ENCODE results near the gene KCNQ1.

The KCNQ1 gene

DNA sequence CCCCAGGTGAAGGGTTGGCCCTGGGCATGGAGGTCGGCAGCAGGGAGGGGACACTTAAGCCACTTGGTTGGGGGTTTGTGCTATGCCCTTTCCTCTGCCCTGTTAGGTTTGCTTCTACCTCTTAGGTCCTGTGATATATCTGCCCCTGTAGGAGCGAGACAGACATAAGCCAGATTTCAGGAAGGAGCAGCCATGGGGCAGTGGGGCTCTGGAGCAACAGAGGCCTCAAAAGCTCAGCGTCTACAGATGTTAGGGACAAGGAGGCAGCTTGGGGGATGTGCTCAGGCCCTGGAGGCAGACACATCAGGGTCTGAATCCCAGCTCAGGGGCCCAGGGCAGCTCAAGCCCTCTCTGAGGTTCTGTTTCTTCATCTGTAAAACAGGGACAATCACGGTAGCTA, 282.2 kb downstream of the KCNQ1 start:
- TF ChIP-seq, protein P1, sequence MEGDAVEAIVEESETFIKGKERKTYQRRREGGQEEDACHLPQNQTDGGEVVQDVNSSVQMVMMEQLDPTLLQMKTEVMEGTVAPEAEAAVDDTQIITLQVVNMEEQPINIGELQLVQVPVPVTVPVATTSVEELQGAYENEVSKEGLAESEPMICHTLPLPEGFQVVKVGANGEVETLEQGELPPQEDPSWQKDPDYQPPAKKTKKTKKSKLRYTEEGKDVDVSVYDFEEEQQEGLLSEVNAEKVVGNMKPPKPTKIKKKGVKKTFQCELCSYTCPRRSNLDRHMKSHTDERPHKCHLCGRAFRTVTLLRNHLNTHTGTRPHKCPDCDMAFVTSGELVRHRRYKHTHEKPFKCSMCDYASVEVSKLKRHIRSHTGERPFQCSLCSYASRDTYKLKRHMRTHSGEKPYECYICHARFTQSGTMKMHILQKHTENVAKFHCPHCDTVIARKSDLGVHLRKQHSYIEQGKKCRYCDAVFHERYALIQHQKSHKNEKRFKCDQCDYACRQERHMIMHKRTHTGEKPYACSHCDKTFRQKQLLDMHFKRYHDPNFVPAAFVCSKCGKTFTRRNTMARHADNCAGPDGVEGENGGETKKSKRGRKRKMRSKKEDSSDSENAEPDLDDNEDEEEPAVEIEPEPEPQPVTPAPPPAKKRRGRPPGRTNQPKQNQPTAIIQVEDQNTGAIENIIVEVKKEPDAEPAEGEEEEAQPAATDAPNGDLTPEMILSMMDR (IDR thresholded peaks at IDR 0.05; ENCODE audit: low read depth, low read length), result no peak

DNA sequence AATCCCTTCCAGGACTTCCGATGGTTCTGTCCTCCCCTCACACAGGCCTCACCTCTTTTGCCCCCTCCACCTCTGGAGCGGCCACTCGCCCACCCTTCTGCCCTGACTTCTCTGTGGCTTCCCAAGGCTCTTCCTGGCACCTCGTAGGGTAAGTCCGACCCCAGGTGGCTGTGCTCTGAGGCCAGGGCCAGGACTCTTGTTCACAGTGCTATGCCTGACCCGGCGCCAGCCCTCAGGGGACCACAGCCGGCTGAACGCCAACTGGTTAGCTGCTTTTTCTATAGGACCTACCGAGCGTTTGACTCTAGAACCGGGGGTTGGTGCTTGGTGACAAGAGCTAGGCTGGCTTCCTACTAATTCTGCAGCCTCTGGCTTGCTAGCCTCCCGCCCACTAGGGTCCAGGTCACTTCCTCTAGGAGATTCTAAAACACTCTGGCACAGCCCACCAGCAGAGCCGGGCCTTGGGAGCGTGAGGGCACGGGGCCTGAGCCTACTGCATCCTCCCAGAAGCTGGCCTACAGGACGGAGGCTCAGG, 283.4 kb downstream of the KCNQ1 start:
- DNase-seq (ENCODE audit: extremely low read depth, low read depth), result no peak
- TF ChIP-seq, protein P1 (IDR thresholded peaks at IDR 0.05; ENCODE audit: low read depth, low read length), result no peak

More for the DNA sequence above, 282.2 kb downstream of the KCNQ1 start:
- no peak for DNase-seq (ENCODE audit: extremely low read depth, low read depth)

DNA sequence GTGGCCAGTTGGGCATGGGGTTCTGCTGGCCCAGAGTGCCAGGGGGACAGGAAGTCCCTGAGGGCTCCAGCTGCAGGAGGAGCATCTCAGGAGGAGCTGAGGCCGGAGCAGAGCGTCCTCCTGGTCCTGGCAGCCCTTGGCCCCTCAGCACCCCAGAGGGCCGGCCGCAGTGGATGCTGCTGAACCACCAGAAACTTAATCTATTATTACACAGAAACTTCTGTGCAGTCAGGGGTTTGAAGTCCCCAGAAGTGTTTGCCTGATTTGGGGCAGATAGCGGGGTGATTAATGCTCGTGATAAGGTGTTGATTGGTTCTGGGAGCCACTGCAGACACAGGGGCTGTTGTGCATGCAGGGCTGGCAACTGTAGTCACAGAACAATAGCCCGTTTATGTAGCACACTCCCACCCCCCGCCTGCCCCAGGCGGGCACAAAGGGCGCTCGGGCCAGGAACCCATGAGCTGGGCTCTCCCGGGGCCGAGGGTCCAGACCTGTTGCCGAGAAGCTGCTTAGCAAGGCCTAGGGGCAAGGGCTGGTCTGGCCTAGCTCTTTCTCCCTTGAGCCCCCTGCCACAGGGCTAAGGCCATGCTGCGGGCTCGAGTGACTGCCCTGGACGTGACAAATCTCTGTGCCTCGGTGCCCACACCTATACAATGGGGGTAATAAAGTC, 284.0 kb downstream of the KCNQ1 start:
- no peak for DNase-seq (ENCODE audit: extremely low read depth, low read depth)
- TF ChIP-seq, protein P1 (IDR thresholded peaks at IDR 0.05; ENCODE audit: low read depth, low read length), result no peak

DNA sequence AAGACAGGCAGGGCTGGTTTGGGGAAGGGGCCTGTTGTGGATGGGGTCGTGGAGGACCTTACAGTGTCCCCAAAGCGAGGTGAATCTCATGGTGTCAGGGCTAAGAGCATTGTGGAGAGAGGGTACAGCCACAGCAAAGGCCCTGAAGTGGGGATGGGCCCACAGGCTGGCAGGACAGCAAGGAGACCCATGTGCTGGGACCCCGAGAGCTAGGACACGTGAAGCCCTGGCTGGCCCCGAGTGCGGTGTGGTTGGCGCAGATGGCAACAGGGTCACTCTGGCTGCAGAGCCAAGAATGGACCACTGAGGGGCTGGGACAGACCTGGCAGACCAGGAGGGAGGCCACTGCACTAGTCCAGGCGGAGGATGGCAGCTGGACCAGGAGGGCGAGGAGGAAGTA, 285.0 kb downstream of the KCNQ1 start:
- DNase-seq (ENCODE audit: extremely low read depth, low read depth), result no peak
- TF ChIP-seq, protein P1 (IDR thresholded peaks at IDR 0.05; ENCODE audit: low read depth, low read length), result no peak

DNA sequence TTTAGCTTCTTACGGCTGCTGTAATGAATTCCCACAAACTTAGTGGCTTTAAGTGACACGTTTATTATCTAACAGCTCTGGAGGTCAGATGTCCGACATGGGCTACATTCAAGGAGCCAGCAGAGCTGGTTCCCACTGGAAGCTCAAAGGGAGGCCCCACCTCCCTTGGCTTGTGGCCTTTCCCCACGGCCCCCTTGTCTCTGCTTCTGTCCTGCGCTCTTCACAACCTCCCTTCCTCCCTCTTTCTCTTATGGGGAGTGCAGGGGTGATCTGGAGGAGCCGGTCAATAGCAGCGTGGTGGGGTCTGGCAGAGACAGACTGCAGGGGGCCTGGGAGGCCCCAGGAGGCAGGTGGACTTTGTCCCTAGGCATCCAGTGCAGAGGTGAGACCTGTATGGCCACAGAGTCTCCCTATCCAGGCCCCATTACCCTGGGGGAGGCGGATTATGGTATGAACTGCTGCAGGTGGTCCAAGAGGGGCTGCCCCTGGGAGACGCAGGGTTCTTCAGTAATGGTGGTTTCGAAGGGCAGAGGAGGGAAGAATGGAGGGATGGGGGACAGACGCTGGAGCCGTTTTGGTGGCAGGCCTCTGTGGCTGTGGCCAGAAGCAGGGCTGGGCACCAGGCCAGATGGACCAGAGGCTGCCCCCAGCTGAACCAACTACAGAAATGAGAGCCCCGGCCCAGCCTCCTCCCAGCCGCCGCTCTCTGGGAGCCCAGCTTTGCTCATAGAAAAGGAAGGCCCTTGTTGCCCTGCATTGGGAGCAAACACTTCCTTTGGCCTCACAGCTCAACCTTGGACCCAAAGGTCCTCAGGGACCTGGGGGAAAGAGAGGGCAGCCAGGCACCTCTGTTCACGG, 285.7 kb downstream of the KCNQ1 start:
- TF ChIP-seq, protein P1 (IDR thresholded peaks at IDR 0.05; ENCODE audit: low read depth, low read length), result no peak
- no peak for DNase-seq (ENCODE audit: extremely low read depth, low read depth)

DNA sequence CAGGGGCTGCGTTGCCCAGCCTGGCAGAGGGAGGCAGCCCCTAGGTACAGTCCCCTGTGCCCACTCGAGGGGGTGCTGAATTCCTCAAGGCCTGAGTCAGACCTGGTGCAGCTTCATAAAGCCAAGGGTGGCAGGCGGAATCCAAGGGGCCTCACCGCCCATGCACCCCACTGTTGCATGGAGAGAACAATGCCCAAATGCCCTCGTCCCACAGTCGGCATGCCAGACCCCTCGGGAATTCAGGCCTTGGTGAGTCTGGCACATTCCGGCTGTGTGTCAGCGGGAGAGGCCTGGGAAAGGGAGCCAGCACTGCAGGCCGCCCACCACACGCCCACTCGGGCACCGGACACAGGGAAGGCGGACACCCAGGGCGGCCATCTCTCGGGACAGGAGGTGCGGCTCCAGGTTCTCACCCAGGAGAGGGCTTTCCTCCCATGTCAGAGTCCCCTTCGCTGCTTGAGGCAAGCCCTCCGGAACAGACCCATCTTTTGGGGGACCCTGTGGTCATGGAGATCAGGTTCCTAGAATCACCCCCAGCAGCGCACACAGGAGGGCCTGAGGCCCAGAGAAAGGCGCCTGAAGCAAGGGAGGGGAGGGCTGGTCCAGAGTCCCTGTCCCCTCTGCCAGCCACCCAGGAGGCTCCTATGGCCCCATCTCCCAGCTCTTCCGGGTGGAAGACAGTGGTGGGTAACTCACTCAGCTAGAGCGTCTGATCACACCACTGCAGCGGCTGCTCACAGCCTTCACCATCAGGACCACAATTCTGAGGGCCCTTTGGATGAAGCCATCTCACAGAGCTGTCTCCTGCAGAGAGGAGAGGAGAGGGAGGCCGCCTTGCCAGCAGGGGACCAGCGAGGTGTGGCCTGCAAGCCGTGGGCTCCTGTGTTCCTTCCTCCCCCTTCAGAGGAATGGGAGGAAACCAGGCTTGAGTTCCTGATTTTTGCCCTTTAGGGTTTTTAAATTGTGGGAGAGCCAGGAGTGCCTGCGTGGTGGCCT, 286.6 kb downstream of the KCNQ1 start:
- TF ChIP-seq, protein P1 (IDR thresholded peaks at IDR 0.05; ENCODE audit: low read depth, low read length), result no peak
- DNase-seq (ENCODE audit: extremely low read depth, low read depth), result no peak
